Activated T-cell treated with anti-CD3 and anti-CD28 coated beads, Interleukin-2, amount 50 U/mL, for 4 hours (primary cell): ENCODE results near the gene NUCB1. TPM values are rescaled to one million over a fixed set of nuclear protein-coding genes. Genes with fewer than 3 reads are reported as not detected.

Experiments used
- total RNA-seq, 3 donors: library from RNA; stranded (reverse); gene quantifications; one replicate each; pipeline ENCODE4 v1.2.1, GENCODE V29; 2021

Gene NUCB1
- total RNA-seq, 3 donors from 2014 or later = 88.5 to 90.0 (median 89.3) TPM

Other genes with a start within 250 kb of the NUCB1 start
- under 1 TPM; 0.11 to 0.26 (median 0.18) TPM for gene NTN5, start 227.3 kb upstream of the NUCB1 start, total RNA-seq
- under 1 TPM in 1 of 3 donors, not detected in 2; 0.14 TPM for gene FUT2, start 204.3 kb upstream of the NUCB1 start, total RNA-seq
- under 1 TPM; 0.33 to 0.69 (median 0.51) TPM for gene MAMSTR, start 180.6 kb upstream of the NUCB1 start, total RNA-seq
- gene RASIP1, start 159.7 kb upstream of the NUCB1 start, total RNA-seq = under 1 TPM; 0.16 to 0.65 (median 0.18) TPM
- gene IZUMO1, start 153.4 kb upstream of the NUCB1 start, total RNA-seq = not detected
- gene FUT1, start 147.7 kb upstream of the NUCB1 start, total RNA-seq = under 1 TPM; 0.13 to 0.22 (median 0.18) TPM
- gene FGF21, start 144.8 kb upstream of the NUCB1 start, total RNA-seq = not detected
- 10 to 100 TPM; 73.0 to 81.7 (median 78.2) TPM for gene BCAT2, start 89.3 kb upstream of the NUCB1 start, total RNA-seq
- under 1 TPM; 0.37 to 0.65 (median 0.61) TPM for gene HSD17B14, start 63.8 kb upstream of the NUCB1 start, total RNA-seq
- gene PLEKHA4, start 31.7 kb upstream of the NUCB1 start, total RNA-seq = 1 to 10 TPM; 4.1 to 4.6 (median 4.6) TPM
- 100 to 1,000 TPM in 2 of 3 donors, 10 to 100 TPM in 1; 76.0 to 134 (median 110) TPM for gene PPP1R15A, start 27.9 kb upstream of the NUCB1 start, total RNA-seq
- gene TULP2, start 1.6 kb upstream of the NUCB1 start, total RNA-seq = under 1 TPM in 1 of 3 donors, not detected in 2; 0.69 TPM
- gene DHDH, start 33.4 kb downstream of the NUCB1 start, total RNA-seq = not detected
- 100 to 1,000 TPM; 200 to 250 (median 203) TPM for gene BAX, start 54.6 kb downstream of the NUCB1 start, total RNA-seq
- gene FTL, start 65.0 kb downstream of the NUCB1 start, total RNA-seq = 1,000 to 10,000 TPM in 2 of 3 donors, 100 to 1,000 TPM in 1; 996 to 1,080 (median 1,001) TPM
- 10 to 100 TPM; 34.5 to 41.1 (median 35.5) TPM for gene GYS1, start 93.0 kb downstream of the NUCB1 start, total RNA-seq
- 100 to 1,000 TPM; 208 to 257 (median 230) TPM for gene RUVBL2, start 93.6 kb downstream of the NUCB1 start, total RNA-seq
- gene LHB, start 116.8 kb downstream of the NUCB1 start, total RNA-seq = not detected
- not detected for gene CGB3, start 124.0 kb downstream of the NUCB1 start, total RNA-seq
- gene CGB2, start 131.6 kb downstream of the NUCB1 start, total RNA-seq = not detected
- gene CGB1, start 136.6 kb downstream of the NUCB1 start, total RNA-seq = not detected
- gene CGB5, start 143.5 kb downstream of the NUCB1 start, total RNA-seq = not detected
- gene CGB8, start 148.8 kb downstream of the NUCB1 start, total RNA-seq = not detected
- gene CGB7, start 157.4 kb downstream of the NUCB1 start, total RNA-seq = not detected
- not detected for gene NTF4, start 164.5 kb downstream of the NUCB1 start, total RNA-seq
- not detected for gene KCNA7, start 172.4 kb downstream of the NUCB1 start, total RNA-seq
- 100 to 1,000 TPM; 278 to 294 (median 283) TPM for gene SNRNP70, start 185.1 kb downstream of the NUCB1 start, total RNA-seq
- 1 to 10 TPM; 4.0 to 6.3 (median 4.2) TPM for gene LIN7B, start 214.1 kb downstream of the NUCB1 start, total RNA-seq
- gene C19orf73, start 218.8 kb downstream of the NUCB1 start, total RNA-seq = 1 to 10 TPM; 1.5 to 2.9 (median 2.6) TPM
- gene PPFIA3, start 219.2 kb downstream of the NUCB1 start, total RNA-seq = 1 to 10 TPM; 3.4 to 5.0 (median 4.0) TPM